Osteoblast (primary cell): ENCODE measurements around the gene TSN. TPM values are rescaled to one million over a fixed set of nuclear protein-coding genes. Genes with fewer than 3 reads are reported as not detected.

Experiments used
- DNase-seq: peaks from one replicate; pipeline ENCODE4 v3.0.0; 2011; ENCODE audit warnings: low spot score, mixed read lengths; ENCODE audit not compliant: insufficient read length; ENCODE audit errors: missing footprints
- H2AFZ ChIP-seq: 2 replicates; pipeline ENCODE4 v1.6.0; 2011; ENCODE audit warnings: mild to moderate bottlenecking, low read length
- H3K27ac ChIP-seq: 2 replicates; pipeline ENCODE4 v1.5.1; 2011; ENCODE audit warnings: mild to moderate bottlenecking, low read depth, low read length, moderate library complexity
- H3K27me3 ChIP-seq: 2 replicates; pipeline ENCODE4 v1.6.0; 2012; ENCODE audit warnings: mild to moderate bottlenecking, control low read depth, inconsistent platforms, low read length, moderate library complexity; ENCODE audit not compliant: insufficient read depth
- H3K36me3 ChIP-seq: 2 replicates; pipeline ENCODE4 v1.5.1; 2011; ENCODE audit warnings: mild to moderate bottlenecking, low read length, control low read depth, moderate library complexity; ENCODE audit not compliant: insufficient read depth
- H3K4me1 ChIP-seq: 2 replicates; pipeline ENCODE4 v1.5.1; 2011; ENCODE audit warnings: mild to moderate bottlenecking, low read length, control low read depth, moderate library complexity; ENCODE audit not compliant: insufficient read depth
- H3K4me2 ChIP-seq: 2 replicates; pipeline ENCODE4 v1.6.0; 2011; ENCODE audit warnings: mild to moderate bottlenecking, low read length; ENCODE audit not compliant: insufficient read depth
- H3K4me3 ChIP-seq: fragments of 200-600 bp; sonication (generic); 3 replicates; pipeline ENCODE4 v1.5.1; 2012; ENCODE audit warnings: mild to moderate bottlenecking, low read length, inconsistent platforms; ENCODE audit not compliant: insufficient read depth
- H3K79me2 ChIP-seq: 2 replicates; pipeline ENCODE4 v1.6.0; 2012; ENCODE audit warnings: mild to moderate bottlenecking, low read length, control low read depth, inconsistent platforms; ENCODE audit not compliant: insufficient read depth
- H3K9me3 ChIP-seq: 2 replicates; pipeline ENCODE4 v1.5.1; 2011; ENCODE audit warnings: low read depth, low read length, control low read depth
- H4K20me1 ChIP-seq: 2 replicates; pipeline ENCODE4 v1.6.0; 2012; ENCODE audit warnings: mild to moderate bottlenecking, low read length, control low read depth; ENCODE audit not compliant: insufficient read depth
- total RNA-seq: library from RNA; depleted of rRNA; stranded (reverse); fragments of >200 nt; gene quantifications from 2 replicates; pipeline ENCODE4 v1.2.3, GENCODE V29; 2012
- TF ChIP-seq, protein P1 (sequence below): IDR thresholded peaks from 2 replicates; pipeline ENCODE4 v1.5.1; 2011; ENCODE audit warnings: mild to moderate bottlenecking, low read depth, low read length, moderate library complexity; ENCODE audit errors: extremely low read depth

Gene TSN
- total RNA-seq, 1 donor, result 50.7 TPM

DNA sequence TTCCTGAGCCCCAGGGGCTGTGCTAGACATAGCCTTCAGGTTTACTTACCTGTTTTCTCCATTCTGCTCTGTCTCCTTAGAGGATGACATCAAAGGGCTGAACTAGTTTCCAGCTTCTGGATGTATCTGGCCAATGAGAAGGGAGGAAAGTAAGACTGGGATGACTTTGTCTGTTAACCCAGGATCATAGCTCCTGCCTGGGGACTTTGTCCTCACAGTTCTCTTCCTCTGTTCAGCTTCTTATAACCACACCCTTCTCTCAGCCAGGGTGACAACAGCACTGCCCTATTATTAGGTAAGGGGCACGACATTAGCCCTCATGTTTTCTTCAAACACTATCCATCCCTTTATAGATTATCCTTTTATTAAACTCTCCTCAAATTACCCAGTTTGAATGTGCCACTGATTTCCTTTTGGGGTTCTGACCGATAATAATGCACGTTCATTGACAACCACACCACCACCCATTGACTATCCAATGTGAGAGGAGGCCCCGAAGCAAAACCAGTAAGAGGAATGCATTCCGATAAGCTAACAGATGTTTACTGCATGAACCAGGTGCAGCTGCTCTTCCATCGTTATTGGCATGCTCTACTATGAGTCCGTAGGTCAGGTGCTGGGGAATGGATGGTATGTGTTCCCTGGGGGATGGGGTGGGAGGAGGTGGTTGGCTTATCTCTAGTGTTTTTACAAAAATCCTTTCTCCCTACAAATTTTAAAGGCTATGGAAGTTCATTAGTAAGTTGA, 23.5 kb downstream of the TSN start:
- H2AFZ ChIP-seq, result no peak overlapping the region
- H3K4me2 ChIP-seq, result no peak overlapping the region
- TF ChIP-seq, protein P1, sequence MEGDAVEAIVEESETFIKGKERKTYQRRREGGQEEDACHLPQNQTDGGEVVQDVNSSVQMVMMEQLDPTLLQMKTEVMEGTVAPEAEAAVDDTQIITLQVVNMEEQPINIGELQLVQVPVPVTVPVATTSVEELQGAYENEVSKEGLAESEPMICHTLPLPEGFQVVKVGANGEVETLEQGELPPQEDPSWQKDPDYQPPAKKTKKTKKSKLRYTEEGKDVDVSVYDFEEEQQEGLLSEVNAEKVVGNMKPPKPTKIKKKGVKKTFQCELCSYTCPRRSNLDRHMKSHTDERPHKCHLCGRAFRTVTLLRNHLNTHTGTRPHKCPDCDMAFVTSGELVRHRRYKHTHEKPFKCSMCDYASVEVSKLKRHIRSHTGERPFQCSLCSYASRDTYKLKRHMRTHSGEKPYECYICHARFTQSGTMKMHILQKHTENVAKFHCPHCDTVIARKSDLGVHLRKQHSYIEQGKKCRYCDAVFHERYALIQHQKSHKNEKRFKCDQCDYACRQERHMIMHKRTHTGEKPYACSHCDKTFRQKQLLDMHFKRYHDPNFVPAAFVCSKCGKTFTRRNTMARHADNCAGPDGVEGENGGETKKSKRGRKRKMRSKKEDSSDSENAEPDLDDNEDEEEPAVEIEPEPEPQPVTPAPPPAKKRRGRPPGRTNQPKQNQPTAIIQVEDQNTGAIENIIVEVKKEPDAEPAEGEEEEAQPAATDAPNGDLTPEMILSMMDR, result no peak
- DNase-seq, result no peak
- no peaks in the 10 kb centered on the region for H4K20me1 ChIP-seq
- peaks cover 15% of the 10 kb centered on the region for H3K27me3 ChIP-seq
- peaks cover 16% of the 10 kb centered on the region for H3K4me1 ChIP-seq
- no peaks in the 10 kb centered on the region for H3K36me3 ChIP-seq
- no peak overlapping the region for H3K27ac ChIP-seq
- H3K79me2 ChIP-seq, result no peaks in the 10 kb centered on the region
- H3K9me3 ChIP-seq, result no peaks in the 10 kb centered on the region
- no peak overlapping the region for H3K4me3 ChIP-seq

DNA sequence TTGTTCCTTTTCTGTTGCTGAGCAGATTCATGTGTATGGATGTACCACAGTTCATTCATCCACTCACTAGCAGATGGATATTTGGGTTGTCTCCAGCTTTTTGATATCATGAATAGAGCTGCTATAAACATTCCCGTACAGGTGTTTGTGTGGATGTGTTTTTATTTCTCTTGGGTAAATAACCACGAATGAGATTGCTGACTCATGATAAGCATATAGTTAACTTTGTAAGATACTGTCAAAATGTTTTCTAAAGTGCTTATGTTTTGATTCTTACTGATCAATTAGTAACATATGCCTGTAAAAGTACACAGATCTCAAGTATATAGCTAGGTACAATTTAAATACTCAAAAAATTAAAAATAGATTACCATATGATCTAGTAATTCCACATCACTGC, 27.7 kb downstream of the TSN start:
- Histone ChIP-seq H3K36me3 (no peaks in the 10 kb centered on the region), H4K20me1 (no peaks in the 10 kb centered on the region), H3K4me1 (no peaks in the 10 kb centered on the region), H3K4me3 (no peak overlapping the region), H3K4me2 (no peak overlapping the region), H3K27me3 (peaks cover 26% of the 10 kb centered on the region), H3K9me3 (no peaks in the 10 kb centered on the region), H2AFZ (no peak overlapping the region), H3K79me2 (no peaks in the 10 kb centered on the region), H3K27ac (no peak overlapping the region)
- TF ChIP-seq, protein P1, result no peak
- no peak for DNase-seq

DNA sequence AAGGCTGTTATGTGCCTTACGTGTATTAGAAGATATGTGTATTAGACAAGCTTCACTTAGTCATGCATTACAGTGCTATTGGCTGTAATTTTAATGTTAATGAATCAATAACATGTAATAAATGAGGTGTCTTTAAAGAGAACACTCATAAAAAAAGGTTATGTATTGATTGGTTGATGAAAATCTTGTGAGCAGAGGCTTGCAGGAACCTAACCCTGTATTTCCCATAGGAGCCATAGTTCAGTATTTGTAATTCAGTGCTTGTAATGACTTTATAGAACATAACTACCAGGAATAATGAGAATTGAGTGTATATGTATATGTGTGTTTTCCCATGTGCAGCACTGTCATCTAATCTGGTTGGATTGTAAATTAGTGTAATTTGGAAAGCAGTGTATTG, 33.2 kb downstream of the TSN start:
- peaks cover 12% of the 10 kb centered on the region for H3K4me1 ChIP-seq
- TF ChIP-seq, protein P1, result no peak
- no peaks in the 10 kb centered on the region for H3K9me3 ChIP-seq
- H4K20me1 ChIP-seq, result no peaks in the 10 kb centered on the region
- H3K79me2 ChIP-seq, result no peaks in the 10 kb centered on the region
- H3K4me2 ChIP-seq, result no peak overlapping the region
- H3K27me3 ChIP-seq, result peaks cover 11% of the 10 kb centered on the region
- DNase-seq, result no peak
- no peak overlapping the region for H3K4me3 ChIP-seq
- H3K27ac ChIP-seq, result no peak overlapping the region
- H3K36me3 ChIP-seq, result no peaks in the 10 kb centered on the region
- H2AFZ ChIP-seq, result no peak overlapping the region

DNA sequence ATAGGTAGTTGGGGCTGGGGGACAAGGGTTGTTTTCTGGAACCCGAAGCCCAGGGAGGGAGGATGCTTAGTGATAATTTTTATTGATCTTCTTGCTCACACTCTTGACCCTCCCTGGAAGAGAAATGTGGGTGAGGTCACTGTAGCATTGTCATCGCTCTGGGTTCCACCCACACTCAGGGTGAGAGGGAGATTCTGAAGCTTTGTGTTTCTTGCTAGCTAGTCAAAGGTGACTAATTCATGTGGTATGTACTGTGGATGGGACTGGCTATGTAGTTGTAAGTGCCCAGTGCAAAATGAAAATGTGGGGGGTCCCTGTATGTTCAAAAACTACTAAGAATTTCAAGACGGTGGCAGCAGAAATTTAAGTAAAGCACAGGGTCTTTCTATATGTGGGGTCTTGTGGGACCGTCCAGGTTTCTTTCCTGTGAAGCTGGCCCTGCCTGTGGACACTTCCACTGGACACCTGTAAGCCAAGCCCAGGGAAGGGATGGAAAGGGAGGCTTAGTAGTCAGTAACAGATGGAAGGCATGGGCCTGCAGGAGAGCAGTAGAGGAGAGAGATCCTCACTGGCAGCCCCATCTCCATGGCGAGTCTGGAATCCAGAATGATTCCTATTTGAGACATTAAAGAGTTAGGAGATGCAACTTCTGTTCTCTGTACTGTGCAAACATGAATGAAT, 35.0 kb downstream of the TSN start:
- peaks cover 12% of the 10 kb centered on the region for H3K4me1 ChIP-seq
- peaks cover 3% of the 10 kb centered on the region for H3K27me3 ChIP-seq
- DNase-seq, result peak; percentile 89
- no peaks in the 10 kb centered on the region for H3K9me3 ChIP-seq
- no peak overlapping the region for H2AFZ ChIP-seq
- no peaks in the 10 kb centered on the region for H3K36me3 ChIP-seq
- no peak overlapping the region for H3K27ac ChIP-seq
- peak overlapping the region; percentile 13 for H3K4me2 ChIP-seq
- no peaks in the 10 kb centered on the region for H3K79me2 ChIP-seq
- no peaks in the 10 kb centered on the region for H4K20me1 ChIP-seq
- TF ChIP-seq, protein P1, result no peak
- no peak overlapping the region for H3K4me3 ChIP-seq
